Activated T-helper 1 cell treated with Interleukin-2 at 50 U/mL for 16 hours (primary cell): ENCODE measurements around the gene TMEM272.

Source experiments
- DNase-seq: peaks from one replicate; pipeline ENCODE4 v3.0.0-alpha.2; 2020; ENCODE audit warnings: low read depth

TMEM272 gene

DNA sequence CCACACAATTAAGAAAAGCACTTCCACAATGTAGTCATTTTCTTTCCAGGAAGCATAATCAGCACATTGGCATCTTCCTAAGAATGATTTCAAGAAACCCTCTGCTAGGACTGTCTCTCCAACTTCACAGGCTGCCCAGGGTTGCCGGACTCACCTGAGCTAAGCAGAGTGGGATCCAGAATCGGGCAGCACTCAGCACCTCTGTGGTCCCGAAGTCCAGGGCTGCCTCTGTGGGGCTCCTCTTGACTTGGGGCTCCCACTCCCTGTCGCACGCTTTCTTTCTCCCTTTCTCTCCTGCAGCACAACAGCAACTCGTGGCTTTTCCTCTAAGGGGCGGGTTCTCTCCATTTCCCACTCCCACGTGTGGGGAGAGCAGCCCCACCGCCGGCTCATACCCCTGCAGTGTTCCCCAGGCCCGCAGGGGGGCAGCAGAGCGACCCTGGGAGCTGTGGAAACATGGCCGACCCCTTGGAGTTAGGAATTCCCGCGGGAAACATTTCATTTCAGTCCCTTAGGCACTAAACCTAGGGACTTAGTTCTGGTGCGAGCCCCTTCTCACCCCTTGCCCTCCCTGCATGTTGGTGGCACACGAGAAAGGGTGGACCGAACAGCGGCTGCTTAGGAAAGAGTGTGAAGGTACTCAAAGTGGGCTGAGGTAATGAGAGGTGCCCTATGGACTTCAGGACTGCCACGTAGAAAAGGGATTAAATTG, at the start of gene TMEM272:
TMEM272 (minus strand) TSS at position 316 of the 712 bp plus-strand sequence. CDS start 6,647 bp downstream, outside the sequence.
- no peak for DNase-seq

DNA sequence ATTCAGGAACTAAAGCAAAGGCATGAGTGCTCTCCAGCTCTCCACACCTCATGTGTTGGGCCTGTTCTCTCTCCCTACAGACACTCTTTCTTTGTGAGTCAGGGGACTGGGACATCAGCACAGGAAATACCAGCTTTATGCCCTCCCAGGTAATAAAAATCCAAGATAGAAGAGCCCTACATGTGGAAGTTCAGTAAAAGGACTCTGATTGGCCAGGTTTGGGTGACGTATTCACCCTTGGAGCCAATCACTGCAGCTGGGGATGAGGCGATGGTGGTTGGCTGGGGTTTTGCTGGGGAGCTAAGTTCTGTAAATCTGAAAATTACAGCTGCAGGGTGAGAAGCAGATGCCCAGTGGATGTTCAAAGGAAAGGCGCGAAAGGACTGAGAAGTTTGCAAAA, 49.3 kb upstream of the TMEM272 start:
- DNase-seq, result no peak

- DNase-seq, result no peak
Observed at GRCh38 chr13:51892657-51893056, 47.7 kb upstream of the TMEM272 start.

GRCh38 chr13:51887468-51887867, 42.5 kb upstream of the TMEM272 start:
- no peak for DNase-seq

- DNase-seq, result no peak
Observed at GRCh38 chr13:51885651-51886050, 40.7 kb upstream of the TMEM272 start.

- no peak for DNase-seq
Observed at GRCh38 chr13:51883226-51883600, 38.2 kb upstream of the TMEM272 start.

DNA sequence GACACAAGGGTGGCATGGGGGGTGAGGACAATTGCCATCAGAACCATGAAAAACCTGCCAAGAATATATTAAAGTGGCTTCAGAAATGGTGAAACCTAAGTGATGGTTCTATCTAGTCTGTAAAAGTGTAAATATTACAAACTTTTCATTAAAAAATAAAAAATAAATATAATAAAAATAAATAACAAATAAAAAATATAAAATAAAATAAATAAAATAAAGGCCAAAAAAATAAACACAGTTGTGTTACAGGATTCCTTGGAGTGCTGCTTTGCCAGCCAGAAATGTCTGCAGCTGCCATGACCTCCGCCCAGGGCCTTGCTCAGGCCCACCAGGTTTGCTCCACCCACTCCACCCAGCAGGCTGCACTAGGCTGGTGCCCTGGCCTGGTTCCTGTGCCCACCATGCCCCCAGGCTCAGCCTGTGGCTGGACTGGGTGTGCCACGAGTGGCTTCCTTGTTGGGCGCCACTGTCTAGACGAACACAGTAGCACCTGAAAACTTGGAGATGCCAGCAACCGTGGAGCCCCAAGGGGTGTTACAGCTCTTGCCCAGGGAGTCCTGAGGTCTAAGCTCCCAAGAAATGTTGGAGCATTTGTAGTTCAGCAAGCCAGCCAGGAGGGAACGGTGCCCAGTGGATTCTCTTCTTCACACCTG, 37.7 kb upstream of the TMEM272 start:
- DNase-seq, result no peak

- no peak for DNase-seq
Observed at GRCh38 chr13:51881296-51881695, 36.3 kb upstream of the TMEM272 start.

DNA sequence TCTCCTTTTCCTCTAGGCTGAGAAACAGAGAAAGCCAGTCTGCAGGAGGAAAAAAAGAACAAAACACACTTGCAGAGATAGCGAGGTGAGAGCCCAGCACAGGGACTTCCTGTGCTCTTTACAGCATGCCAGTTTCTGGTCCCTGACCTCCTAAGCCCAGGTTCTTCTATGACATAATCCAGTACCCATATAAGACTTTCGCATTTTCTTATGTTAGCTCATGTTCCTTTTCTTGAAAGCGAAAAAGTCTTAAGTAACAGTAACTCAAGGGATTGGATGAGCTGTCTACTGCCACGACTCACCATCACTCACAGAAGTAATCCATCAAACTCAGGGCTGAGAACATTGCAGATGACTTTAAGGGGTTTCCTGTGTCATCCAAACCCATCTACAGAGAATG, 34.2 kb upstream of the TMEM272 start:
- no peak for DNase-seq

DNA sequence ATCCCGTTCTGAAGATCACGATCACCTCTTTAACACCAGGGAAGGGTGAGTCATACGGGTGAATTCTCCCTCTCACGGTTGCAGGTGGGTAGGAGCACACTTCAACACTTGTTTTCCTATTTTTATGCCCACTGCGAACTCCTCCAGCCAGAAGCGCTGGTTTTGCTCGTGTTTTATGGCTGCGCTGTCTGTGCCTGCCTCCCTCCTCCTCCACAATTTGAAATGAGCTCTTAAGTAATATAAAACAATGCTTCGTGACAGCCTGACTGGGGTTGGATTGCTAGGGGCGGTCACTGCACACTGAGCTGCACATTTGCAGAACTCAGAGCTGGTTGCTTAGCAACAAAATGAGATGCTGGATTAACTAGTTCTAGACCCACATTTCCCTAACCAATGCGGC, 29.7 kb upstream of the TMEM272 start:
- no peak for DNase-seq

- no peak for DNase-seq
Observed at GRCh38 chr13:51873837-51874236, 28.9 kb upstream of the TMEM272 start.

DNA sequence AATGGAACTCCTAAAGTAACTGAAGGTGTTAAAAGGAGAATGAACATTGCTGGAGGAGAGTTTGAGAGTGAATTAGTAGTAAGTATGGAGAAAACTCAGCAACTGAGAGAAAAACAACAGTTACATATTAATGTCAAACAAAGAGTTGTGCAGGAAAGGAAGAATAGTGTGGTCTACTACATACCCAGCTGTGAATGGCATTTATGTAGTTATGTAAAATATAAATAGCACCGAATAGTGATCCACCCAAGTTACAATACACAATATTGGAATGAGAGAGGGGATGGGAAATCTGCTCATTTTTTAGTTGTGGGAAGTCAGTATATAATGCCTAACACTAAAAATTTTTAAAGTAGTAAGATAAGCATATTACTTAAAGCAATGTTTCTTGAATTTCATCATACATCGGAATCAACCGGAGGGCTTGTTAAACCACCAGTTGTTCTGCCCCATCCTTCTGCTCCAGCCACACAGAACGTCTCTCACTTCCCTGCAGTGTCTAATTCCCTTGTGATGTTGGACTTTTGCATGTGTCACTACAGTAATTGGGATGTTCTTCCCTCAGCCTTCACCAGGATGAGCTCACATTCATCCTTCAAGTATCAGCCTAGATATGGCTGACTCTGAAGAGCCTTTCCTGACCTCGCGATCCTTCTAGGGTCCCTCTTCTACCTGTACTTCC, 28.3 kb upstream of the TMEM272 start:
- no peak for DNase-seq

- no peak for DNase-seq
Observed at GRCh38 chr13:51870616-51871015, 25.6 kb upstream of the TMEM272 start.

DNA sequence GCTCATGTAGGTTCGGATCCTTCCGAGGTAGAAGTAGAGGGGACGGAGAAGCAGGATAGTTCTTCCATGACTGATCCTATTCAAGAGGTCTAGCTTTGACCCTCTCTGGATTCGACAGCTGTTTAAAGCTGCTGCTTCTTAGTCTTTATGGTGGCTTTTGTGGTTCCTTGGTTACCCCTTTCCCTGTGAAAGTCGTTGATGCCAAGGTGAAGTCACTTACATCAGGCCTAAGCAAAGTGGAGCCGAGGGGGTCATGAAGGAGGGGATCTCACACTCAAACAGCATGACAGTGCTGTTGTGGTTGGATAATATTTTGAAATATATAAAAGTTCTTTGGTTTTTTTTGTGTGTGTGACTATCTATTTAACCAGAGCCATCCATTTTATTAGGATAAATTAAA, 24.9 kb upstream of the TMEM272 start:
- no peak for DNase-seq

GRCh38 chr13:51867062-51867461, 22.1 kb upstream of the TMEM272 start:
- no peak for DNase-seq

- DNase-seq, result no peak
Observed at GRCh38 chr13:51865838-51866237, 20.9 kb upstream of the TMEM272 start.

GRCh38 chr13:51862957-51863356, 18.0 kb upstream of the TMEM272 start:
- DNase-seq, result no peak

DNA sequence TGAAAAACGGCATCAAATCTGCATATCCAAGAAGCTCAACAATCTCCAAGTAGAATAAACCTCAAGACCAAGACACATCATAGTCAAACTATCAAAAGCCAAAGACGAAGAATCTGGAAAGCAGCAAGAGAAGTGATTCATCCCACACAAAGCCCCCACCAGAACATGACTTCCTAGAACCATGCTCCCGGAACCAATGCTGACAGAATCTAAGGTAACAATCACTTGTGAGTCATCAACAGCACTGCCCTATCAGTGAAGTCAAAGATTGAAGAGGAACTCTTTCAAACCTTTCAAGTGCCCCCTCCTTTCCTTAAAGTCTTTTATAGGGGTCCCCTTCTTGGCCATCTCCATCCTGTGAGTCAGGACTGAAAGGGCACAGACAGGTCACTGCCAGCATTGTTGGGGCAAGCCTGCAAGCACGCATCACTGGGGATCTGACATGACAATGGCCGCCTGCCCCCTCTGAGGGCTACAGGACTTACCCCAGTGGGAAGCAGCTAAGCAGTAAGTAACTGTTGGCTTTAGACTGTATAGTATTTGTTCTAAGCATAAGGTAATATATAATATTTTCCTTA, 16.8 kb upstream of the TMEM272 start, which contains the start of gene CCDC70:
CCDC70 (plus strand) TSS at position 247 of the 578 bp plus-strand sequence. CDS start 3,443 bp downstream, outside the sequence.
- no peak for DNase-seq

DNA sequence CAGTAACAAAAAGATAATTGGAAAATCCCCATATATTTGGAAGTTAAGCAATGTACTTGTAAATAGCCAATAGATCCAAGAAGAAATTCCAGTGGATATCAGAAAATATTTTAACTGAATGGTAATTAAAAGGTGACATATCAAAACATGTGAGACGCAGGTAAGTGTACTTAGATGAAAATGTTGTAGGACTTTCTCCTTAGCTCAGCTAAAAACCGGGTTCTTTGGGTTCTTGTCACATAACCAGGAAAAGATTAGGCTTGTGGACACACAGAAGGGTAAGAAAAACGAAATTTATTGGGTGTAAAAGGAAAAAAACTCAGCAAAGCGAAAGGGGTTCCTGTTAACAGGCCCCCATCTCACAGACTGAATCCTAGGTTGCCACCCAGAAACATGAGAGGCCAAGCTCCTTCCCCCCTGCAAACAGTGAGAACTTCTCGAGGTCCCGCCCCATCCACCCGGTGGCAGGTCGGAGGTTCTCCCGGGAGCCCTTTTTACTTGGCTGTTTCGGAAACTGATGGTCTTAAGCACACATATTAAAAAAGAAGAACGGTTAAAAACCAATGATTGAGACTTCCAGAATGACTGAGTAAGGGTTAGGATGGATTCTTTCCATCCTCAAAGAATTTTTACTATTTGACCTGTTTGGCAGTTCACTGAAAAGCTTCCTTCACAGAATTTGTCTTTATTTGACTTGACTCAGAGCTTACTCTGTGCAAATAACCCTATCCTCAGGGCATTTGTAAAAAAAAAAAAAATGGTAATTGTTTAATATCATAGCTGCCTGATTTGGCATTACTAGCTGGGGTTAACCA, 13.7 kb upstream of the TMEM272 start:
- no peak for DNase-seq

- no peak for DNase-seq
Observed at GRCh38 chr13:51856998-51857397, 12.0 kb upstream of the TMEM272 start.

DNA sequence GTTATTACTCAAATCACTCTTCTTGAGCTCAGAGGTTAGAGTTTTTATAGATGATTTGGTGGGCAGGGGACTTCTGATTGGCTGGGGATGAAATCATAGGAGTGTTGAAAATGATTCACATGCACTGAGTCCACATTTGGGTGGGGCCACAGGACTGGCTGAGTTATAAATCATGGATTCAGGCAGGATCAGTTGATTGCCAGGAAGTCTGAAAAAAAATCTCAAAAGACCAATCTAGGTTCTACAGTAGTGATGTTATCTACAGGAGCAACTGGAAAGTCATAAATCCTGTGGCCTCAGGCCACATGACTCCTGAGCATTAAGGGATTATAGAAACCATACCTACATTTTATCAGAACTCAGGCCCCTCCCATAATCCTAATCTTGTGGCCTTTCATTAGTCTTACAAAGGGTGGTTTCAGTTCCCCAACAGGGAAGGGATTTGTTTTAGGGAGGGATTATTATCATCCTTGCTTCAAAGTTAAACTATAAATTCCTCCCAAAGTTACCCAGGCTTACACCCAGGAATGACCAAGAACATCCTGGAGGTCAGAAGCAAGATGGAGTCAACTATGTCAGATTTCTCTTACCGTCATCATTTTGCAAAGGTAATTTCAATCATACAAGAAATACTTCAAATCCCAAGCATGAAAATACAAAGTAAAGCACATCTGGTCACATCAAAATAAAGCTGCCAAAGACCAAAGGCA, 11.2 kb upstream of the TMEM272 start:
- DNase-seq, result no peak
